ENCODE data around the gene OSER1. TPM values are rescaled to one million over a fixed set of nuclear protein-coding genes. Genes with fewer than 3 reads are reported as not detected.

OSER1 gene
- total RNA-seq, 2 donors from 2014 or later: 23.3 to 31.9 TPM

DNA sequence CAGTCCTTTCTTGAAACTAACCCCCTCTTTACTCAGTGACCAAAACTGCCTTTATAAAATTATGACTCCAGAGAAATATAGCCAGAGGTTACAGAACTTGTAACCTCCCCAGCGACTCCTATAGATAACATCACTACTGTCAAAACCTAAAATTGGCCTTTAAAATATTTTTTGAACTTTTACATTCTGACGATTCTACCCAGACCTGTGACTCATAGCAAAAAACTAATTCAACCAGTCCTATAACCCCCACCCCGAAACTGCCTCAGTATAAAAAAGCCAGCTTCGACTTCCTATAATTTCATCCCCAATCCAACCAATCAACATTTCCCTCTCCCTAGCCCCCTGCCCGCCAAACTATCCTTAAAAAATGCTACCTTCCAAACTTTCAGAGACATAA lies 37.5 kb downstream of the OSER1 start:
- H3K27me3 ChIP-seq: no peaks in the 10 kb centered on the region
- TF ChIP-seq, protein P1, sequence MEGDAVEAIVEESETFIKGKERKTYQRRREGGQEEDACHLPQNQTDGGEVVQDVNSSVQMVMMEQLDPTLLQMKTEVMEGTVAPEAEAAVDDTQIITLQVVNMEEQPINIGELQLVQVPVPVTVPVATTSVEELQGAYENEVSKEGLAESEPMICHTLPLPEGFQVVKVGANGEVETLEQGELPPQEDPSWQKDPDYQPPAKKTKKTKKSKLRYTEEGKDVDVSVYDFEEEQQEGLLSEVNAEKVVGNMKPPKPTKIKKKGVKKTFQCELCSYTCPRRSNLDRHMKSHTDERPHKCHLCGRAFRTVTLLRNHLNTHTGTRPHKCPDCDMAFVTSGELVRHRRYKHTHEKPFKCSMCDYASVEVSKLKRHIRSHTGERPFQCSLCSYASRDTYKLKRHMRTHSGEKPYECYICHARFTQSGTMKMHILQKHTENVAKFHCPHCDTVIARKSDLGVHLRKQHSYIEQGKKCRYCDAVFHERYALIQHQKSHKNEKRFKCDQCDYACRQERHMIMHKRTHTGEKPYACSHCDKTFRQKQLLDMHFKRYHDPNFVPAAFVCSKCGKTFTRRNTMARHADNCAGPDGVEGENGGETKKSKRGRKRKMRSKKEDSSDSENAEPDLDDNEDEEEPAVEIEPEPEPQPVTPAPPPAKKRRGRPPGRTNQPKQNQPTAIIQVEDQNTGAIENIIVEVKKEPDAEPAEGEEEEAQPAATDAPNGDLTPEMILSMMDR (IDR thresholded peaks at IDR 0.05): no peak
- intact Hi-C loops (cut with DNase I): no loop called here
- no peaks in the 10 kb centered on the region for H3K36me3 ChIP-seq
- DNase-seq: no peak
- H3K4me1 ChIP-seq: no peaks in the 10 kb centered on the region
- no peak overlapping the region for H3K9ac ChIP-seq (ENCODE audit: low read depth in 2 of 2, low read length in 2 of 2)
- H3K27ac ChIP-seq: no peak overlapping the region
- no peak overlapping the region for H3K4me3 ChIP-seq
- H3K9me3 ChIP-seq: no peaks in the 10 kb centered on the region

DNA sequence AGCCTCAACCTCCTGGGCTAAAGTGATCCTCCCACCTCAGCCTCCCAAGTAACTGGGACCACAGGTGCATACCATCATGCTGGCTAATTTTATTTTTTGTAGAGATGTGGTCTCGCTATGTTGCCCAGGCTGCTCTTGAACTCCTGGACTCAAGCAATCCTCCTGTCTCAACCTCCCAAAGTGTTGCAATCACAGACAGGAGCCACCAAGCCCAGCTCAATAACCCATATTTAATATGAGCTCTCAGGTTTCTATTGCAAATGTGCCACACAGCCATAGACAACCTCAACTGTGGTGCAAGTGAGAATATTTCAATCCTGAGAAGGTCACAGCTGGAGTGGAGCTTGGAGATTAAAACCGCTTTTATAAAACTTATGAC lies 38.0 kb downstream of the OSER1 start:
- H3K9ac ChIP-seq (ENCODE audit: low read depth in 2 of 2, low read length in 2 of 2): no peak overlapping the region
- no peaks in the 10 kb centered on the region for H3K27me3 ChIP-seq
- intact Hi-C loops (cut with DNase I): no loop called here
- TF ChIP-seq, protein P1 (IDR thresholded peaks at IDR 0.05): no peak
- H3K27ac ChIP-seq: no peak overlapping the region
- H3K9me3 ChIP-seq: no peaks in the 10 kb centered on the region
- DNase-seq: no peak
- H3K4me1 ChIP-seq: no peaks in the 10 kb centered on the region
- no peaks in the 10 kb centered on the region for H3K36me3 ChIP-seq
- no peak overlapping the region for H3K4me3 ChIP-seq

DNA sequence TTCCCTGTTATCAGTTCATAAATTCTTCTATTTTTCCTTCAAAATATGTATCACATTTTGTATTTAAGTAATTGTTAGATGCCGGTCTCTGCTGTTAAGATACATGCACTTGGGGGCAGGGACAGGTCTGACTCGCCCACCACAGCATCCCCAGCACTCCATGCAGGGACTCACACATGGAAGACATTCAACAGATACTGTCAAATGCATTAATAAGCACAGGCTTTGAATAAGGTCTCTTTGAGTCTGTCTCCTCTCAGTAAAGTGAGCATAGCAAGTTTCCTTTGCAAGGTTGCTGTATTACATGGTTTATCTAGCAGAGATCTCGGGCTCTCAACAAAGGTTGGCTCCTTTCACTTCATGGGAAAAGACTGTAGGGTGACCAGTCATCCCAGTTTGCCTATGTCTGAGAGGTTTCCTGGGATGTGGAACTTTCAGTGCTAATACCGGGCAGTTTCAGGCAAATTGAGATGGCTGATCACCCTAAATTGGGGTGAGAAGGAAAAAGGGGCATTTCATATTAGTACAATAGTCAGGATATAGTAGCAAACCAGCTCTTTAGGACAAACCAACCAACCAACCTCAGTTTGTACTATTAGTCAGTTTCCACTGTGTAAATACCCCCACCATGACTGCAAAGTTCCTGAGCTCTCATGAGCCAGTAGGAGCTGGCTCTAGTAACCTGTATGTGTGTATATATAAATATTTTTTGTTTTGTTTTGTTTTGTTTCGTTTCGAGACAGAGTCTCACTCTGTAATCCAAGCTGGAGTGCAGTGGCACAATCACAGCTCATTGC lies 38.6 kb downstream of the OSER1 start:
- H3K4me1 ChIP-seq: no peaks in the 10 kb centered on the region
- H3K4me3 ChIP-seq: no peak overlapping the region
- no peak overlapping the region for H3K9ac ChIP-seq (ENCODE audit: low read depth in 2 of 2, low read length in 2 of 2)
- intact Hi-C loops (cut with DNase I): no loop called here
- no peak overlapping the region for H3K27ac ChIP-seq
- DNase-seq: no peak
- no peaks in the 10 kb centered on the region for H3K36me3 ChIP-seq
- TF ChIP-seq, protein P1 (IDR thresholded peaks at IDR 0.05): no peak
- H3K27me3 ChIP-seq: no peaks in the 10 kb centered on the region
- H3K9me3 ChIP-seq: no peaks in the 10 kb centered on the region

DNA sequence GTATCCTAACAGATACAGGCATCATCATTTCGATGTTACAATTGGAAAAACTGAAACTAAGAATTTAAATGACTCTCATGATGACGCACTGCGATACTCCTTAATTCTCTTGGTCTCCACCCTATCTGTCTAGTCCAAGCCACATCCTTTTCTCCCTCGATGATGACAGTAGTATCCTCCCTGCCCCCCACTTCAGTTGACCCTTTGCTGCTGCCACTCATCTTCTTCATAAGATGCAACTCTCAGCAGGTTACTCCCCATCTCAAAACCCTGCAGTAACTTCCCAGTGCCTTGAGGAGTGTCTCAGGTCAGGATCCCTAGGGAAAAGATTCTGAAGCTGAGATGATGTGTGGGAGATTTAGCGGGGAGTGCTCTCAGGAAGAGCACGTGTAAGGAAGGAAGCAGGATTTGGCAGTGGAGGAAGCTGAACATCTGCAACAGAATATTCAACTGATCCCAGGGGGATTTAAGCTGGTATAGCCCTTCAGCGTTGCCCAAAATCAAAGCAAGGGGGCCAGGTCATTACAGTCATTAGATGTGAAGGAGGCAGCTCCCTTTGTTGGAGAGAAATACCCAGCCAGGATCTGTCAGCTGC lies 39.7 kb downstream of the OSER1 start:
- TF ChIP-seq, protein P1 (IDR thresholded peaks at IDR 0.05): no peak
- DNase-seq: no peak
- no peak overlapping the region for H3K27ac ChIP-seq

DNA sequence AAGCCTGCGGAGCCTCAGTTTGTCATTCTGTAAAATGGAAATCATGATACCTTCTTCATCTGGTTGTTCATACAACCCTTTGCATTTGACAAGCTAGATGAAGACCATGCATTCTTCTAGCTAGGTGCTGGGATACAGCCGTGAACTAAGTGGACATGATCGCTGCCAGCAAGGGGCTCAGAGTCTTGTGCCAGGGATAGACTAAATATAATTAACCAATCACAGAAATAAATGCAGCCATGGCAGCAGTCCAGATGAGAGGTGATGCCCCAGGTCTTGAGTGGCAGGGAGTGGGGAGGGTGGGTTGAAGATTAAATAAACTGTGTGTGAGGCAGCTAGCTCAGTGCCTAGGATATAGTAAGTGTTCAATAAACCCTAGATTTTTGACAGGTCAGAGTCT lies 42.8 kb downstream of the OSER1 start:
- H3K9ac ChIP-seq (ENCODE audit: low read depth in 2 of 2, low read length in 2 of 2): no peak overlapping the region
- no peak overlapping the region for H3K27ac ChIP-seq
- no peaks in the 10 kb centered on the region for H3K36me3 ChIP-seq
- intact Hi-C loops (cut with DNase I): no loop called here
- no peak overlapping the region for H3K4me3 ChIP-seq
- H3K9me3 ChIP-seq: no peaks in the 10 kb centered on the region
- H3K4me1 ChIP-seq: no peaks in the 10 kb centered on the region
- DNase-seq: no peak
- H3K27me3 ChIP-seq: no peaks in the 10 kb centered on the region
- TF ChIP-seq, protein P1 (IDR thresholded peaks at IDR 0.05): no peak

More for the DNA sequence above, 39.7 kb downstream of the OSER1 start:
- H3K27me3 ChIP-seq: no peaks in the 10 kb centered on the region
- no peak overlapping the region for H3K9ac ChIP-seq (ENCODE audit: low read depth in 2 of 2, low read length in 2 of 2)
- H3K4me1 ChIP-seq: no peaks in the 10 kb centered on the region
- intact Hi-C loops (cut with DNase I): no loop called here
- no peak overlapping the region for H3K4me3 ChIP-seq
- no peaks in the 10 kb centered on the region for H3K9me3 ChIP-seq
- H3K36me3 ChIP-seq: no peaks in the 10 kb centered on the region
